HepG2 (cell line): ENCODE measurements around the gene LEPROT. TPM values are rescaled to one million over a fixed set of nuclear protein-coding genes. Genes with fewer than 3 reads are reported as not detected.

Source experiments
- ADNP ChIP-seq: sonication (generic); formaldehyde crosslinking; IDR thresholded peaks from 2 replicates; pipeline ENCODE4 v1.4.0; 2020; ENCODE audit warnings: missing genetic modification reagents
- BCL6 ChIP-seq: IDR thresholded peaks from 2 replicates; pipeline ENCODE4 v1.6.1; 2016; ENCODE audit warnings: missing genetic modification reagents, missing compliant biosample characterization
- CENPX ChIP-seq: sonication (generic); formaldehyde crosslinking; IDR thresholded peaks from 2 replicates; pipeline ENCODE4 v1.9.0; 2021; ENCODE audit warnings: mild to moderate bottlenecking, missing genetic modification reagents, moderate library complexity
- GTF2F1 ChIP-seq: fragments of 150-350 bp; IDR thresholded peaks from 2 replicates; pipeline ENCODE4 v1.6.1; 2014; ENCODE audit warnings: low read length
- HCFC1 ChIP-seq: fragments of 150-350 bp; IDR thresholded peaks from 2 replicates; pipeline ENCODE4 v1.6.1; 2014; ENCODE audit warnings: low read depth, low read length
- HNRNPK ChIP-seq: fragments of 200-400 bp; formaldehyde crosslinking; IDR thresholded peaks from 2 replicates; pipeline ENCODE4 v1.6.1; 2018; ENCODE audit warnings: low read length, low read depth, moderate library complexity, mild to moderate bottlenecking; ENCODE audit not compliant: poor library complexity, severe bottlenecking
- KDM1A ChIP-seq: IDR thresholded peaks from 2 replicates; pipeline ENCODE4 v1.6.1; 2016; ENCODE audit warnings: missing compliant biosample characterization
- RXRB ChIP-seq: IDR thresholded peaks from 2 replicates; pipeline ENCODE4 v1.6.1; 2016; ENCODE audit warnings: borderline replicate concordance, missing genetic modification reagents, missing compliant biosample characterization
- SOX13 ChIP-seq, 3 experiments: fragments of 450-650 bp in 1 of 3; sonication (generic) in 1 of 3; formaldehyde crosslinking in 1 of 3; IDR thresholded peaks in 2 of 3; conservative IDR thresholded peaks in 1 of 3; 2 replicates each; pipeline versions ENCODE4 v1.5.0 to v1.6.1; 2016 to 2020; ENCODE audit warnings: antibody characterized with exemption in 1 of 3, mild to moderate bottlenecking in 1 of 3, missing compliant biosample characterization in 1 of 3, missing genetic modification reagents in 1 of 3, moderate library complexity in 1 of 3
- SP4 ChIP-seq: sonication (generic); formaldehyde crosslinking; IDR thresholded peaks from 2 replicates; pipeline ENCODE4 v1.8.1; 2023; ENCODE audit warnings: mild to moderate bottlenecking, missing genetic modification reagents
- SRSF9 ChIP-seq: fragments of 200-400 bp; formaldehyde crosslinking; IDR thresholded peaks from 2 replicates; pipeline ENCODE4 v1.6.1; 2018; ENCODE audit warnings: borderline replicate concordance, mild to moderate bottlenecking, low read depth, low read length; ENCODE audit not compliant: insufficient read depth, poor library complexity, severe bottlenecking
- TCF12 ChIP-seq, 2 experiments: fragments of 450-650 bp in 1 of 2; sonication (generic) in 1 of 2; formaldehyde crosslinking in 1 of 2; IDR thresholded peaks; 2 replicates each; pipeline versions ENCODE4 v1.6.1 to v1.8.0; 2017 to 2022; ENCODE audit warnings: antibody characterized with exemption in 1 of 2, mild to moderate bottlenecking in 1 of 2, missing genetic modification reagents in 1 of 2, moderate library complexity in 1 of 2
- TCF7L2 ChIP-seq: IDR thresholded peaks from 2 replicates; pipeline ENCODE4 v1.6.1; 2011; ENCODE audit warnings: mild to moderate bottlenecking, low read depth, low read length, moderate library complexity
- ZFP1 ChIP-seq: IDR thresholded peaks from 2 replicates; pipeline ENCODE4 v1.6.1; 2016
- ZFP37 ChIP-seq: sonication (generic); formaldehyde crosslinking; IDR thresholded peaks from 2 replicates; pipeline ENCODE4 v1.4.0; 2020; ENCODE audit warnings: missing genetic modification reagents, borderline replicate concordance
- ZFX ChIP-seq: sonication (generic); formaldehyde crosslinking; IDR thresholded peaks from 2 replicates; pipeline ENCODE4 v1.4.0; 2020; ENCODE audit warnings: mild to moderate bottlenecking, low read depth, missing genetic modification reagents, moderate library complexity
- ZNF136 ChIP-seq: sonication (generic); formaldehyde crosslinking; IDR thresholded peaks from 2 replicates; pipeline ENCODE4 v1.8.1; 2022; ENCODE audit warnings: low read depth, mild to moderate bottlenecking, moderate library complexity, missing genetic modification reagents
- ZNF431 ChIP-seq: sonication (generic); formaldehyde crosslinking; IDR thresholded peaks from 2 replicates; pipeline ENCODE4 v1.9.0; 2022; ENCODE audit warnings: missing genetic modification reagents, low read depth, mild to moderate bottlenecking, borderline replicate concordance
- ZNF83 ChIP-seq: sonication (generic); formaldehyde crosslinking; IDR thresholded peaks from 2 replicates; pipeline ENCODE4 v1.4.0; 2020; ENCODE audit warnings: missing genetic modification reagents, mild to moderate bottlenecking, borderline replicate concordance
- ZNF839 ChIP-seq: sonication (generic); formaldehyde crosslinking; IDR thresholded peaks from 2 replicates; pipeline ENCODE4 v1.4.0; 2020; ENCODE audit warnings: missing genetic modification reagents, mild to moderate bottlenecking, borderline replicate concordance
- polyA plus RNA-seq, 8 experiments: library from polyadenylated mRNA; depleted of rRNA in 3 of 8; stranded (reverse) in 7 of 8; unstranded in 1 of 8; fragments of >200 nt; fragmentation: Illumina TruSeq in 4 of 8; extraction: Trizol in 4 of 8; gene quantifications; 2 replicates each; pipeline versions ENCODE4 v1.2.1 to v1.2.3, GENCODE V29; 2011 to 2016; ENCODE audit warnings: low read depth in 4 of 8, missing spikeins in 1 of 8, mixed read lengths in 1 of 8; ENCODE audit not compliant: insufficient read depth in 1 of 8
- total RNA-seq, 5 experiments: library from RNA; depleted of rRNA; stranded (reverse); fragments of >200 nt; fragmentation: Illumina TruSeq; extraction: Trizol; gene quantifications; 2 replicates each; pipeline ENCODE4 v1.2.3, GENCODE V29; 2016; ENCODE audit warnings: low read depth in 1 of 5
- TF ChIP-seq, protein P1 (sequence below): sonication (generic); formaldehyde crosslinking; IDR thresholded peaks from 2 replicates; pipeline ENCODE4 v1.5.1; 2020; ENCODE audit warnings: mild to moderate bottlenecking, missing genetic modification reagents, borderline replicate concordance
- TF ChIP-seq, protein P2 (sequence below): sonication (generic); formaldehyde crosslinking; IDR thresholded peaks from 2 replicates; pipeline ENCODE4 v1.5.0; 2020; ENCODE audit warnings: mild to moderate bottlenecking, missing genetic modification reagents
- TF ChIP-seq, protein P3 (sequence below): sonication (generic); formaldehyde crosslinking; IDR thresholded peaks from 2 replicates; pipeline ENCODE4 v1.5.0; 2020; ENCODE audit warnings: missing genetic modification reagents

The LEPROT gene
- total and polyA plus RNA-seq, 2 of the 13 experiments (the other 11 are each of a cell fraction or from before 2014, with no cell fraction given), result 36.8 to 51.4 TPM

DNA sequence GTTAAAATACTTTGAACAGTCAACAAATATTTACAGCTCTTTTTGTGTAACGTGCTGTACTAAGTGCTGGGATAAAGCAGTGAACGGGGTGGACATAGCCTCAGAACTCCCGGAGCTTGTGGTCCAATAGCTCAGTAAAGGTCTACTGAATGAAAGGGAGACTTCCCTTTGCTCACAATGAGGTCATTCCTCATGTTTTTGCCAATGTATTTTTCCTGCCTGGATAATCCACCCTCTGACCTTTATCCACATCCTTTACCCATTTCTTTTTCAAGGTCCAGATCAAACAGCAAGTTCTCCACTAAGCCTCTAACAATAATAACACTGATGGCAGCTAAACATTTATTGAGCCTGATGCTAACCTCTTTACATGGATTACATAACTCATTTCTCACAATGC lies 55.9 kb downstream of the LEPROT start (continued):
- TF ChIP-seq HNRNPK (no peak), SP4 (CRISPR knock-in tag) (no peak), ZNF431 (CRISPR knock-in tag) (no peak; the same call in 1 of the 2 replicates), ZFX (CRISPR knock-in tag) (no peak), SRSF9 (no peak), KDM1A (CRISPR knock-in tag) (no peak), CENPX (CRISPR knock-in tag) (no peak), GTF2F1 (no peak), ZNF83 (CRISPR knock-in tag) (no peak), TCF7L2 (no peak), TCF12 (IDR thresholded peaks at IDR 0.05) (no peak), TCF12 (CRISPR knock-in tag; IDR thresholded peaks at IDR 0.05) (no peak), ZFP1 (CRISPR knock-in tag) (no peak), RXRB (peak; percentile 76; the same call in 1 of the 2 replicates), ZFP37 (CRISPR knock-in tag) (no peak), HCFC1 (no peak), SOX13 (IDR thresholded peaks at IDR 0.05) (no peak), SOX13 (CRISPR knock-in tag; conservative IDR thresholded peaks at IDR 0.05 in 1 of 2, IDR thresholded peaks at IDR 0.05 in 1 of 2) (peak in 1 of 2 experiments; percentile 72; a peak in 2 of 4 replicates), BCL6 (peak; percentile 46), ZNF136 (CRISPR knock-in tag) (no peak), ADNP (CRISPR knock-in tag) (no peak), ZNF839 (CRISPR knock-in tag) (no peak)
- TF ChIP-seq, protein P1, sequence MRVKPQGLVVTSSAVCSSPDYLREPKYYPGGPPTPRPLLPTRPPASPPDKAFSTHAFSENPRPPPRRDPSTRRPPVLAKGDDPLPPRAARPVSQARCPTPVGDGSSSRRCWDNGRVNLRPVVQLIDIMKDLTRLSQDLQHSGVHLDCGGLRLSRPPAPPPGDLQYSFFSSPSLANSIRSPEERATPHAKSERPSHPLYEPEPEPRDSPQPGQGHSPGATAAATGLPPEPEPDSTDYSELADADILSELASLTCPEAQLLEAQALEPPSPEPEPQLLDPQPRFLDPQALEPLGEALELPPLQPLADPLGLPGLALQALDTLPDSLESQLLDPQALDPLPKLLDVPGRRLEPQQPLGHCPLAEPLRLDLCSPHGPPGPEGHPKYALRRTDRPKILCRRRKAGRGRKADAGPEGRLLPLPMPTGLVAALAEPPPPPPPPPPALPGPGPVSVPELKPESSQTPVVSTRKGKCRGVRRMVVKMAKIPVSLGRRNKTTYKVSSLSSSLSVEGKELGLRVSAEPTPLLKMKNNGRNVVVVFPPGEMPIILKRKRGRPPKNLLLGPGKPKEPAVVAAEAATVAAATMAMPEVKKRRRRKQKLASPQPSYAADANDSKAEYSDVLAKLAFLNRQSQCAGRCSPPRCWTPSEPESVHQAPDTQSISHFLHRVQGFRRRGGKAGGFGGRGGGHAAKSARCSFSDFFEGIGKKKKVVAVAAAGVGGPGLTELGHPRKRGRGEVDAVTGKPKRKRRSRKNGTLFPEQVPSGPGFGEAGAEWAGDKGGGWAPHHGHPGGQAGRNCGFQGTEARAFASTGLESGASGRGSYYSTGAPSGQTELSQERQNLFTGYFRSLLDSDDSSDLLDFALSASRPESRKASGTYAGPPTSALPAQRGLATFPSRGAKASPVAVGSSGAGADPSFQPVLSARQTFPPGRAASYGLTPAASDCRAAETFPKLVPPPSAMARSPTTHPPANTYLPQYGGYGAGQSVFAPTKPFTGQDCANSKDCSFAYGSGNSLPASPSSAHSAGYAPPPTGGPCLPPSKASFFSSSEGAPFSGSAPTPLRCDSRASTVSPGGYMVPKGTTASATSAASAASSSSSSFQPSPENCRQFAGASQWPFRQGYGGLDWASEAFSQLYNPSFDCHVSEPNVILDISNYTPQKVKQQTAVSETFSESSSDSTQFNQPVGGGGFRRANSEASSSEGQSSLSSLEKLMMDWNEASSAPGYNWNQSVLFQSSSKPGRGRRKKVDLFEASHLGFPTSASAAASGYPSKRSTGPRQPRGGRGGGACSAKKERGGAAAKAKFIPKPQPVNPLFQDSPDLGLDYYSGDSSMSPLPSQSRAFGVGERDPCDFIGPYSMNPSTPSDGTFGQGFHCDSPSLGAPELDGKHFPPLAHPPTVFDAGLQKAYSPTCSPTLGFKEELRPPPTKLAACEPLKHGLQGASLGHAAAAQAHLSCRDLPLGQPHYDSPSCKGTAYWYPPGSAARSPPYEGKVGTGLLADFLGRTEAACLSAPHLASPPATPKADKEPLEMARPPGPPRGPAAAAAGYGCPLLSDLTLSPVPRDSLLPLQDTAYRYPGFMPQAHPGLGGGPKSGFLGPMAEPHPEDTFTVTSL (CRISPR knock-in tag), result peak; percentile 88
- TF ChIP-seq, protein P2, sequence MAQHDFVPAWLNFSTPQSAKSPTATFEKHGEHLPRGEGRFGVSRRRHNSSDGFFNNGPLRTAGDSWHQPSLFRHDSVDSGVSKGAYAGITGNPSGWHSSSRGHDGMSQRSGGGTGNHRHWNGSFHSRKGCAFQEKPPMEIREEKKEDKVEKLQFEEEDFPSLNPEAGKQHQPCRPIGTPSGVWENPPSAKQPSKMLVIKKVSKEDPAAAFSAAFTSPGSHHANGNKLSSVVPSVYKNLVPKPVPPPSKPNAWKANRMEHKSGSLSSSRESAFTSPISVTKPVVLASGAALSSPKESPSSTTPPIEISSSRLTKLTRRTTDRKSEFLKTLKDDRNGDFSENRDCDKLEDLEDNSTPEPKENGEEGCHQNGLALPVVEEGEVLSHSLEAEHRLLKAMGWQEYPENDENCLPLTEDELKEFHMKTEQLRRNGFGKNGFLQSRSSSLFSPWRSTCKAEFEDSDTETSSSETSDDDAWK, result no peak
- TF ChIP-seq, protein P3, sequence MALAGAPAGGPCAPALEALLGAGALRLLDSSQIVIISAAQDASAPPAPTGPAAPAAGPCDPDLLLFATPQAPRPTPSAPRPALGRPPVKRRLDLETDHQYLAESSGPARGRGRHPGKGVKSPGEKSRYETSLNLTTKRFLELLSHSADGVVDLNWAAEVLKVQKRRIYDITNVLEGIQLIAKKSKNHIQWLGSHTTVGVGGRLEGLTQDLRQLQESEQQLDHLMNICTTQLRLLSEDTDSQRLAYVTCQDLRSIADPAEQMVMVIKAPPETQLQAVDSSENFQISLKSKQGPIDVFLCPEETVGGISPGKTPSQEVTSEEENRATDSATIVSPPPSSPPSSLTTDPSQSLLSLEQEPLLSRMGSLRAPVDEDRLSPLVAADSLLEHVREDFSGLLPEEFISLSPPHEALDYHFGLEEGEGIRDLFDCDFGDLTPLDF (CRISPR knock-in tag), result no peak
